Stimulated activated CD4-positive, alpha-beta T cell treated with anti-CD3 and anti-CD28 coated beads, Interleukin-12 subunit alpha, Interleukin-12 subunit beta, amount 100 ng/mL, for 4 hours (primary cell): ENCODE data around the gene COPZ1.

Experiments used
- DNase-seq: peaks from one replicate; pipeline ENCODE4 v3.0.0-alpha.2; 2020

Gene COPZ1

GRCh38 chr12:54398995-54399793 is 74.3 kb downstream of the COPZ1 start:
- peak; percentile 85 for DNase-seq

GRCh38 chr12:54401119-54401518 is 76.2 kb downstream of the COPZ1 start:
- no peak for DNase-seq
